Mononuclear cell (primary cell): Measurements from ENCODE around the gene UGT2B17. TPM values are rescaled to one million over a fixed set of nuclear protein-coding genes. Genes with fewer than 3 reads are reported as not detected.
"Not testable (repeated sequence)": the region's sequence is repeated elsewhere in the genome, so short reads cannot be mapped to it uniquely, and the experiment has no call there.

Experiments
- H3K27me3 ChIP-seq: 2 replicates; pipeline ENCODE4 v1.6.0; 2011; ENCODE audit warnings: low read length, control low read depth; ENCODE audit not compliant: insufficient read depth
- H3K4me1 ChIP-seq: 2 replicates; pipeline ENCODE4 v1.5.1; 2011; ENCODE audit warnings: mild to moderate bottlenecking, low read length, control low read depth; ENCODE audit not compliant: insufficient read depth
- H3K4me3 ChIP-seq: 2 replicates; pipeline ENCODE4 v1.5.1; 2011; ENCODE audit warnings: mild to moderate bottlenecking, low read length, moderate library complexity
- H3K9me3 ChIP-seq: 2 replicates; pipeline ENCODE4 v1.5.1; 2011; ENCODE audit warnings: low read depth, mild to moderate bottlenecking, control low read depth, low read length
- total RNA-seq: library from RNA; depleted of rRNA; stranded (reverse); fragments of >200 nt; gene quantifications from one replicate; pipeline ENCODE4 v1.2.3, GENCODE V29; 2012

UGT2B17 gene
- total RNA-seq, 1 donor, result 0.94 TPM

GRCh38 chr4:68581383-68582338 is 5.5 kb upstream of the UGT2B17 start:
- H3K9me3 ChIP-seq, result no peaks in the 10 kb centered on the region
- H3K4me3 ChIP-seq, result no peak overlapping the region
- H3K27me3 ChIP-seq, result no peaks in the 10 kb centered on the region
- no peaks in the 10 kb centered on the region for H3K4me1 ChIP-seq

DNA sequence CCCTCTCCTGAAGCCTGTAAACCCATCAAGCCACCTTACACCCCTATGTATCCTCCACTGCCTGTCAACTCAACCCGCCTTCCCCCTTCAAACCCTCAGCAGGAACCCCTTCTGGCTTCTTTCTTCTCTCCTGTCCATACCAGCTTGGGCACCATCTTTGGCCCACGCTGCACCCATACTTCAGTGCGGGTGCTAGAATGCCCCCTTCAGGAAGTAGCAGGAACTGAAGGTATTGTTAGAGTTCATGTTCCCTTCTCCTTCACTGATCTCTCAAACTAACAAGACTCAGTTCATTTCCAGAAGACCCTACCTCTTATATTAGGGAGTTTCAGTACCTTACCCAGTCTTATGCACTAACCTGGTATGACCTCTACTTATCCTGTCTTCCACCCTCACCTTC is 1.5 kb upstream of the UGT2B17 start:
- H3K9me3 ChIP-seq, result no peaks in the 10 kb centered on the region
- no peaks in the 10 kb centered on the region for H3K4me1 ChIP-seq
- H3K27me3 ChIP-seq, result no peaks in the 10 kb centered on the region
- H3K4me3 ChIP-seq, result no peak overlapping the region

GRCh38 chr4:68575636-68576035 is 486 bp downstream of the UGT2B17 start:
- not testable (repeated sequence) for H3K27me3 ChIP-seq, H3K4me3 ChIP-seq, H3K9me3 ChIP-seq, H3K4me1 ChIP-seq

DNA sequence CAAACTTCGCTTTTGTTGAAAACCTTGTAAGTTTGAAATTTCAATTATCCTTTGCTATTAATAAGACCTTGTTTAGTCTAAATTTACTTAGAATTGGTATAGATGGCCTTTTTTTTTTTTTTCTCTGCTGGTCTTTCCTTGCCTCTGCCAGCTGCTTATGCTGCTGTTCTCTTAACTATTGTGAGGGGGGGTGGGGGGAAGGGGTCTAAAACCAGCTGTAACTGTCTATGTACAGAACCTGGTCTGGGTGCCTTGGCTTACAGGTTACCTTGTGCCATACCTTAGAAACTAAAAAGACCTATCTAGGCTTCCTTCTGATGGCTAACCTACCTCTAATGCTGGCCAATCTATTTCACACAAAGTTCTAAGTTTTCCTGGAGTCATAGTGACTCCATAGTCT is 1.0 kb downstream of the UGT2B17 start:
- H3K4me3 ChIP-seq, result no peak overlapping the region
- H3K9me3 ChIP-seq, result no peaks in the 10 kb centered on the region
- no peaks in the 10 kb centered on the region for H3K4me1 ChIP-seq
- no peaks in the 10 kb centered on the region for H3K27me3 ChIP-seq

DNA sequence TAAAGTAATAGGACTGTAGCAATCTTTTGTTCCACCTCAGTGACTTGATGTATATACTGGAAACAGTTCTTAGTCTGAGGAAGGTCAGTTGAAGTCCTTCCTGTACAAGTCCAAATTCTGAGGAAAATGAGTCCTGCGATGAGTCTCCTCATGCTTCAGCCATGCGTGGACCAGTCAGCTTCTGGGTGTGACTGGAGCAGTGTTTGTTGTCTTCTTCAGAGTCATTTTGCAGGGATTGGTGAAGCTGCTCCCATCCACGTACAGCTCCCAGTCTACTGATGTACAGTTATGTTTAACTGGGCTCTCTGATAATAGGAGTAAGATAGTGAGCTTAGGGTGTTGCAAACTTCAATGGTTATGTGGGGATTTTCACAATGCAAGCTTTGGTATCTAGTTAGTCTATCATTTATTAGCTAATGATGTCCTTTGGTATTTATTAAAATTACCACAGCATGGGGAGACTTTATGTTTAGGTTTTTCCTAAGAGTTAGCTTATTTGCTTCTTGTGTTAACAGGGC is 3.4 kb downstream of the UGT2B17 start:
- Histone ChIP-seq H3K4me1 (no peaks in the 10 kb centered on the region), H3K4me3 (no peak overlapping the region), H3K27me3 (no peaks in the 10 kb centered on the region), H3K9me3 (no peaks in the 10 kb centered on the region)

DNA sequence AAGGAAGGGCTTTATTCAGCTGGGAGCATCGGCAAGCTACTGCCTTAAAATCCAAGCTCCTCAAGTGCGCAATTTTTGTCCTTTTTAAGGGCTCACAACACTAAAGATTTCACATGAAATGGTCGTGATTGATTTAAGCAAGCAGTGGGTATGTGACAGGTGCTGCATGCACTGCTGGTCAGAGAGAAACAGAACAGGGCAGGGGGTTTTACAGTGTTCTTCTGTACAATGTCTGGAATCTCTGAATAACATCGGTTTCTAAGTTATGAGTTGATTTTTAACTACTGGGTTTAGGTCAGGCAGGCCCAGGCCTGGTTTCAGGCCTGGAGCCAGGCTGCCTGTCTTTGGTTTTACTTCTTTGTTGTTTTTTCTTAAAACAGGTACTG is 6.0 kb downstream of the UGT2B17 start:
- Histone ChIP-seq H3K4me1 (no peaks in the 10 kb centered on the region), H3K9me3 (no peaks in the 10 kb centered on the region), H3K27me3 (no peaks in the 10 kb centered on the region)

DNA sequence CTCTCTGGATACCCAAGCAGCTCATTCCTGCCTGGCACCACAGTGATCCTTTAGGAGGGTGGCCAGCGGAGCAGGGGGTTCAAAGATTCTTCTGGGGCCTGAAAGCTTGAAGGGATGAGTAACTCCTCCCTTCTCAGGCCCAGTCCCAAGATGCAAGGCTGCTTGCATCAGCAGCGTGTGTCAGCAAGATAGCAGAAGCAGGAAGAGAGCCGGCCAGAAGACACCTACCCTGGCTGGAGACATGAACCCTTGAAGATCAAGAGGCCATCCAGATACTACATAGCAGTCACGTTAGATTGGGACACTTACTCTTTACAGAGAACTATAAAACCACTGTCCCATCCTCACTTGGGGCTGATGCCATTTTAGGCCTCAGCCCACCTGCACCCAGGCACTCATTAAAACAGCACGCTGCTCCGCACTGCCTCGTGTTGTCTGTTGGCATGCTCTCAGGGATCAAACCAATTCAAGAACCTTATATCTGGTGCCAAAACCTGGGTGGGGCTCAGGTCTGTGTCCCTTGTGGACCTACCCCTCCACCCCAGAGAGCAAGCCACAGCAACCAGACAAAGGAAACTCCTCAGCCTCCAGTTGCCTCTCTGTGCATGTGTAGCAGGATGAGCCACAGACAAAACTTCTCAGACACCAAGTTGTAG is 6.5 kb downstream of the UGT2B17 start:
- H3K27me3 ChIP-seq, result no peaks in the 10 kb centered on the region
- H3K4me1 ChIP-seq, result no peaks in the 10 kb centered on the region
- no peak overlapping the region for H3K4me3 ChIP-seq
- H3K9me3 ChIP-seq, result no peaks in the 10 kb centered on the region

More for the DNA sequence above, 6.0 kb downstream of the UGT2B17 start:
- no peak overlapping the region for H3K4me3 ChIP-seq

DNA sequence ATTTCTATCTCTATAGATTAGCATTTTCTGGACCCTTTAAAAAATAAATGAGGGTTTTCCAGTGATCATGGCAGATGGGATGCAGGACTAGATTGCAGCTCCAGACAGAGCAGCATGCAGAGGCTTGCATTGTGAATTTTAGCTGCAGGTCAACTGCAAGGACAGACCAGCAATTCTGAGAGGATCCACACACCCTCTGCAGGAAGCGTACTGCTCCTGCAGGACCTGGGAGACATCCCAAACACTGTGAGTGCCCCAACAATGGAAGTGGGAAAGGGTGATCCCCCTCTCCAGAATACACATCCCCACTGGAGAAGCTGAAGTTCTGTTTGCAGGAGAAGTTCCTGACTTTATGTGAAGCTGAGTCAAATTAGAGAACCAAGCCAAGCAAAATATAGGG is 7.1 kb downstream of the UGT2B17 start:
- H3K4me3 ChIP-seq, H3K27me3 ChIP-seq, H3K4me1 ChIP-seq, H3K9me3 ChIP-seq: not testable (repeated sequence)

DNA sequence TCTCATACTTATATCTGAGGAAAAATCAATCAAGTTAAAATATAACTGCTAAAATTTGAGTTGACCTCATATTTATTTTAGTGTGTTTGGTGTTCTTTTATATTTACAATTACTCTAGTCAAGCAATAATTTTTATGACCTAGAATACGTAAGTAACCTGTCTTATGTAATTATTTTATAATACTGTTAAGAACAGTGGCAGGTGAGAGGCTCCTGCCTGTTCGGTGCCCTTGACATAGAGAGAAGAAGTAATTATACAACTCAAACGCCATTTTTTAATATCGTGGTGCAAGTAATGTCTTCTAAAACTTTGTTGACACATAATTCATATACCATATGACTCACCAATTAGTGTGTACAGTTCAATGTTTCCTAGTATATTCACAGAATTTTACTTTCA is 7.6 kb downstream of the UGT2B17 start:
- not testable (repeated sequence) for H3K9me3 ChIP-seq, H3K27me3 ChIP-seq, H3K4me1 ChIP-seq, H3K4me3 ChIP-seq

DNA sequence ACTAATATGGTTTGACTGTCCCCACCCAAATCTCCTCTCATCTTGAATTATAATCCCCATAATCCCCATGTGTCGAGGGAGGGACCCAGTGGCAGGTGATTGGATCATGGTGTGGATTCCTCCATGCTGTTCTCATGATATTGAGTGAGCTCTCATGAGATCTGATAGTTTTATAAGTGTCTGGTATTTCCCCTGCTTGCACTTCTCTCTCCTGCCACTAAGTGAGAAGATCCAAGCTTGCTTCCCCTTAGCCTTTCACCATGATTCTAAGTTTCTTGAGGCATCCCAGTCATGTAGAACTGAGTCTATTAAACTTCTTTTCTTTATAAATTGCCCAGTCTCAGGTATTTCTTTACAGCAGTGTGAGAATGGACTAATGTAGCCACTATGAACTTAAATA is 9.8 kb downstream of the UGT2B17 start:
- H3K27me3 ChIP-seq, H3K9me3 ChIP-seq, H3K4me3 ChIP-seq, H3K4me1 ChIP-seq: not testable (repeated sequence)

DNA sequence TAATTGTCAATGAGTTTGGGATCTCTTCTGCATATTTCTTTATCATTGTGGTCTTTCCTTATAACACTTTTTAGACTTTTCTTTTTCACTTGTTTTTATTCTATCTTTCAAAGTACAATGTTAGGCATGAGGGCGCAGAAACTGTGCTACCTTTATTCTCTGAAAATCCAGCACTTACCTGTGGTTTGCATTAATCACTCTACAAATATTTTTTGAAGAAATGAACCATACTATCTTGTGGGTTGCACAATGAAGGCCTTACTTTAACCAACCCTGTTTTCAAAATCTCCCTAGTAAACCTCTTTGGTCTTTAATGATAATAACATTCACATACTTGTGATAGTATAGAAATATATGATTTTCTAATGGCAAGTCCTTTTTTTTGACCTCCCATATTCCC is 11.0 kb downstream of the UGT2B17 start:
- H3K4me3 ChIP-seq, H3K4me1 ChIP-seq, H3K9me3 ChIP-seq, H3K27me3 ChIP-seq: not testable (repeated sequence)

GRCh38 chr4:68560364-68561070 is 15.6 kb downstream of the UGT2B17 start:
- not testable (repeated sequence) for H3K27me3 ChIP-seq, H3K4me1 ChIP-seq, H3K4me3 ChIP-seq, H3K9me3 ChIP-seq

DNA sequence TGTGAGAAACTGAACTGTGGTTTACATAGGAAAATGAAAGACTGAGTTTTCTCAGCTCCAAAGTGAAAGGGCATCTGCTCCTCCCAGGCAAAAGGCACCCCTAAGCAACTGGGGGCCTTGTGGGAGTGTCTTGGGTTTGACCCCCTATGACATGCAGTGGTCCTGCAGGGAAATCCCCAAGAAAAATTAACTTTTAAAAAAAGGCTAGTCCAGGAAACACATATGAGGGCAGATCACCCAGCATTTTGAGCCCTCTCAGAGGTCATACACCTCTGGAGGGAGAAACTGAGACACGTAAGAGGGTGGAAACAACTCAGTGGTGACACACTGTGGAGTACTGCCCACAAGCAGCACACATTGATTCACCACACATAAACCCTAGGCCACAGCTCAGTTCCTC is 22.3 kb downstream of the UGT2B17 start:
- H3K4me1 ChIP-seq, H3K4me3 ChIP-seq, H3K27me3 ChIP-seq, H3K9me3 ChIP-seq: not testable (repeated sequence)

DNA sequence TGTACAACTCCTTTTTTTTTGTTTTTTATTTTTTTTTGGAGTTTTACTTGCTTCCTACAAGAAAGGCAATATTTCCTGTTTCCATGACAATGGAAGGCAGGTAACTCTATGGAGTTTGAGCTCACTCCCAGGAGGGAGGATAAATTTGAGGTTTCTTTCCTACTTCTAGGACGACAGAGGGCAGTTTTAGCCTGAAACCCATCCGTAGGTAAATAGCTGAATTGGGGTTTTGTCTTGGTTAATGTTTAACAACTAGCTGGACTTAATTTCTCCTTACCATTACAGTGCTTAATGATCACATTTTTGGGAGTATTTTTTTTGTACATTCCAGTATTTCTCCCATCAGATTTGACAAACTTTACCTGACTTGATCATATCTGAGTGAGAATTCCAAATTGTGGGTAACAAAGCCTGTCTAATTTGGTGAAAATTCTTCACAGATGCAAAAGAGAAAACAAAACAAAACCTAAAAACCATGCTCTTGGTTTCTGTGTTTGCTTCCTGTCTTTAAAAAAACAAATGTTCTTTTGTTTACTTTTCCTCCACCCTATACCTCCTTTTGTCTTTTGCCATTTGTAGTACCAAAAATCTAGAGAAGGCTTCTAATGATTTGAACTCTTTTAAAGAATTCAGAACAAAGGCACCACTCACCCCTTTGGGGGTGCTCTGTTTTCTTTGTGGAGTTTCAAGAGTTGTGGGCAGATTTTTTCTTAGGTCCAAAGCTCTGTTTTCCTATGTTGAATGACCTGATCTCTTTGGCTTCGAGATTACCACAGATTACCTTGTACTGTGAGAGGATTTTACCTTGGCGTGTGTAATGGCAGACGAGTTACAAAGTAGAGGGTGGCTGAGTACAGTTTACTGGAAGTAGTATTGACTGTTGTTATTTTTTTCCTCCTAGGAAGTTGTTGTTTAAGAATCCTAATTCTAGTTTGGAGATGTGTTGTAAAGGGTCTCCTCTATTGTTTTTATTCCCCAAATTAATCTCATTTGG is 23.0 kb downstream of the UGT2B17 start:
- not testable (repeated sequence) for H3K4me1 ChIP-seq, H3K27me3 ChIP-seq, H3K4me3 ChIP-seq

More for the DNA sequence above, 23.0 kb downstream of the UGT2B17 start:
- not testable (repeated sequence) for H3K9me3 ChIP-seq
